ENCODE data around the gene PDE5A.

DNA sequence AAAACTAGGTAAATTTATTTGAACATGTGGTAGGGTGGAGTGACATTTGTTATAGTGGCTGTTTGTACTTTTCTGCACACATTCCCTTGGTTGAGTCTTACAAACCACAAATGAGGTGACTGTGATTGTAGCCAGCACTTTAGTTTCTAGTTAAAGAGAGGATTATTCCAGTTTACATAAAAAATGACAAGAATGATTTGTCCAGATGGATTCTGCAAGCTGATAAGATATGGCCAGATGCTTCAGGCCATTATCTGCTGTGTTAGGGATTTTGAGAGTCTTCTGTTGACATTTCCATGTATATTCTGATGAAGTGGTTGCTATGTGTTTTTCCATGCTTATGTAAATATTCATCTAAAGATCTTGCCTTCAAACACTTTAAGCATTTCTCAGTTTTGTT lies 31.0 kb upstream of the PDE5A start:
- no peak for TF ChIP-seq EZH2 (IDR thresholded peaks at IDR 0.05; ENCODE audit: borderline replicate concordance, low read depth, low read length, severe bottlenecking)
- TF ChIP-seq, protein P1, sequence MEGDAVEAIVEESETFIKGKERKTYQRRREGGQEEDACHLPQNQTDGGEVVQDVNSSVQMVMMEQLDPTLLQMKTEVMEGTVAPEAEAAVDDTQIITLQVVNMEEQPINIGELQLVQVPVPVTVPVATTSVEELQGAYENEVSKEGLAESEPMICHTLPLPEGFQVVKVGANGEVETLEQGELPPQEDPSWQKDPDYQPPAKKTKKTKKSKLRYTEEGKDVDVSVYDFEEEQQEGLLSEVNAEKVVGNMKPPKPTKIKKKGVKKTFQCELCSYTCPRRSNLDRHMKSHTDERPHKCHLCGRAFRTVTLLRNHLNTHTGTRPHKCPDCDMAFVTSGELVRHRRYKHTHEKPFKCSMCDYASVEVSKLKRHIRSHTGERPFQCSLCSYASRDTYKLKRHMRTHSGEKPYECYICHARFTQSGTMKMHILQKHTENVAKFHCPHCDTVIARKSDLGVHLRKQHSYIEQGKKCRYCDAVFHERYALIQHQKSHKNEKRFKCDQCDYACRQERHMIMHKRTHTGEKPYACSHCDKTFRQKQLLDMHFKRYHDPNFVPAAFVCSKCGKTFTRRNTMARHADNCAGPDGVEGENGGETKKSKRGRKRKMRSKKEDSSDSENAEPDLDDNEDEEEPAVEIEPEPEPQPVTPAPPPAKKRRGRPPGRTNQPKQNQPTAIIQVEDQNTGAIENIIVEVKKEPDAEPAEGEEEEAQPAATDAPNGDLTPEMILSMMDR (IDR thresholded peaks at IDR 0.05; ENCODE audit: borderline replicate concordance, extremely low read depth, low read length, poor library complexity, severe bottlenecking) = no peak

Measured in DND-41 (cell line).